K562 (cell line): ENCODE measurements around the gene LST1. TPM values are rescaled to one million over a fixed set of nuclear protein-coding genes. Genes with fewer than 3 reads are reported as not detected.
A peak's percentile ranks its signal among the peaks of the same experiment; 100 is the strongest.

Experiments
- ERF ChIP-seq: fragments of 450-650 bp; formaldehyde crosslinking; IDR thresholded peaks from 2 replicates; pipeline ENCODE4 v1.4.0; 2020; ENCODE audit warnings: mild to moderate bottlenecking, mixed read lengths
- KLF1 ChIP-seq: fragments of 450-650 bp; IDR thresholded peaks from 2 replicates; pipeline ENCODE4 v1.6.1; 2016; ENCODE audit warnings: missing genetic modification characterization, missing compliant biosample characterization
- KLF13 ChIP-seq: fragments of 450-650 bp; IDR thresholded peaks from 2 replicates; pipeline ENCODE4 v1.6.1; 2016; ENCODE audit warnings: missing genetic modification characterization, low read depth, mild to moderate bottlenecking, missing compliant biosample characterization, moderate library complexity, borderline replicate concordance
- MTF1 ChIP-seq: fragments of 250-450 bp; sonication (Bioruptor Pico); IDR thresholded peaks from 2 replicates; pipeline ENCODE4 v1.9.0; 2021; ENCODE audit warnings: moderate library complexity, mild to moderate bottlenecking, inconsistent platforms, borderline replicate concordance
- NRF1 ChIP-seq, 2 experiments: fragments of 450-650 bp; IDR thresholded peaks in 1 of 2; conservative IDR thresholded peaks in 1 of 2; 2 replicates each; pipeline ENCODE4 v1.6.1; 2014; ENCODE audit warnings: mild to moderate bottlenecking in 2 of 2
- RBBP5 ChIP-seq: fragments of 200-600 bp; sonication (generic); IDR thresholded peaks from 2 replicates; pipeline ENCODE4 v1.6.1; 2012; ENCODE audit warnings: borderline replicate concordance, mild to moderate bottlenecking, low read length, control low read depth, inconsistent platforms; ENCODE audit not compliant: insufficient read depth, poor library complexity, severe bottlenecking
- SMAD1 ChIP-seq: fragments of 150-350 bp; IDR thresholded peaks from 2 replicates; pipeline ENCODE4 v1.6.1; 2014; ENCODE audit warnings: low read length, low read depth; ENCODE audit not compliant: partially characterized antibody
- XRCC3 ChIP-seq: fragments of 450-650 bp; IDR thresholded peaks from 2 replicates; pipeline ENCODE4 v1.6.1; 2017; ENCODE audit warnings: mild to moderate bottlenecking, moderate library complexity
- ZNF639 ChIP-seq, 2 experiments: fragments of 200-800 bp in 1 of 2; sonication (Bioruptor generic) in 1 of 2; sonication (generic) in 1 of 2; formaldehyde crosslinking in 1 of 2; IDR thresholded peaks in 1 of 2; conservative IDR thresholded peaks in 1 of 2; 2 replicates each; pipeline versions ENCODE4 v1.5.0 to v1.6.1; 2016 to 2020; ENCODE audit warnings: missing compliant biosample characterization in 1 of 2, missing genetic modification characterization in 1 of 2, missing genetic modification reagents in 1 of 2
- ZZZ3 ChIP-seq: fragments of 450-650 bp; IDR thresholded peaks from 2 replicates; pipeline ENCODE4 v1.6.1; 2016; ENCODE audit warnings: antibody characterized with exemption, mild to moderate bottlenecking, moderate library complexity
- polyA plus RNA-seq, 8 experiments: library from polyadenylated mRNA; depleted of rRNA in 4 of 8; stranded (reverse) in 5 of 8; unstranded in 3 of 8; fragments of >200 nt; fragmentation: Nextera tagmentation in 2 of 8; fragmentation: Illumina TruSeq in 1 of 8; extraction: Ambion mirVana in 2 of 8; extraction: Trizol in 1 of 8; gene quantifications; 2 replicates each; pipeline versions ENCODE4 v1.2.1 to v1.2.3, GENCODE V29; 2011 to 2014; ENCODE audit warnings: inconsistent platforms in 1 of 8, missing spikeins in 1 of 8
- total RNA-seq, 7 experiments: library from RNA; depleted of rRNA in 6 of 7; stranded (reverse); fragments of >200 nt in 6 of 7; fragmentation: Illumina TruSeq in 2 of 7; extraction: Trizol in 2 of 7; gene quantifications; 2 replicates each; pipeline versions ENCODE4 v1.2.1 to v1.2.3, GENCODE V29; 2011 to 2021; ENCODE audit warnings: low replicate concordance in 1 of 7
- TF ChIP-seq, protein P1 (sequence below): IDR thresholded peaks from 2 replicates; pipeline ENCODE4 v1.6.1; 2011; ENCODE audit not compliant: insufficient read length; ENCODE audit errors: extremely low read depth
- TF ChIP-seq, protein P2 (sequence below), 2 experiments: fragments of 450-650 bp in 1 of 2; sonication (generic) in 1 of 2; formaldehyde crosslinking in 1 of 2; IDR thresholded peaks; 2 replicates each; pipeline versions ENCODE4 v1.7.1 to v1.9.0; 2016 to 2022; ENCODE audit warnings: inconsistent platforms in 1 of 2, mild to moderate bottlenecking in 1 of 2, missing genetic modification reagents in 1 of 2
- TF ChIP-seq, protein P3 (sequence below): sonication (generic); formaldehyde crosslinking; IDR thresholded peaks from 2 replicates; pipeline ENCODE4 v1.8.0; 2022; ENCODE audit warnings: missing genetic modification reagents, mild to moderate bottlenecking, moderate library complexity, borderline replicate concordance

The LST1 gene
- total and polyA plus RNA-seq, 9 of the 15 experiments (the other 6 are each of a cell fraction or from before 2014, with no cell fraction given), result 0.82 to 7.8 (median 1.7) TPM

DNA sequence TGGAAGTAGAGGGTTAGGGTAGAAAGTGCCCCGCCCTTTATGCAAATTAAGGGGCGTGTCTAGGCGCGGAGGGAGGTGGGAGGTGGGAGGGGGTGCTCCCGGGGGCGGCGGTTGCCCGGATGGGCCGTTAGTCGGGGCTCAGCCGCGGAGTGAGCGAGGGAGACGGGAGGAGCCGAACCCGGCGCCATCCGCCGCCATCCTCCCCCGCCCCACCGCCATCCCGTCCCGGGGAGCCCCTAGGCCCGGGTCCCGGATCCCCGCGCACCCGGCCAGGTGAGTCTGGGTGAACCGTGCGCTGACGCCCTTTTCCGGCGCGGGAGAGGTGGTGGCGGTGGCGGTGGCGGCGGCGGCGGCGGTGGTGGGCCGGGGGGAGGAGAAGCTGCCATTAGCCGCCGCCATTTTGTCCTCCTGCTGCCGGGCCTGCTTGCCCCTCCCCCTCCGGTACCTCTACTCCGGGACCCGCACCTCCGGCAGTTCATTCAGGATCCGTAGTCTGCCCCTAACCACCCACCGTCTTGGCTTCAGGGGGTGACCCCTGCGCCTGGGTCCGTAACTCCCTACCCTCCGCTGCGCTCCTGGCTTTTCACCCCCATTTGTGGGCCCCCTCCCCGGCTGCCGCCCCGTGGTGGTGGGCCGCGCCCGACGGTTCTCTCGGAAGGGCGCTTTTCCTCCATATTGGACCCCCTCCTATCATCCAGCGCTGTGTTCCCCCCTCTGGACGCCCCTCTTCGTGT, 34.7 kb downstream of the LST1 start, which contains the start of gene PRRC2A (continued):
- peak in 1 of 2 experiments; percentile 100; a peak in 2 of 4 replicates for TF ChIP-seq ZNF639 (CRISPR knock-in tag; conservative IDR thresholded peaks at IDR 0.05 in 1 of 2, IDR thresholded peaks at IDR 0.05 in 1 of 2)
- no peak; a peak in 3 of 4 replicates for TF ChIP-seq NRF1 (conservative IDR thresholded peaks at IDR 0.05 in 1 of 2, IDR thresholded peaks at IDR 0.05 in 1 of 2)
- TF ChIP-seq, protein P1, sequence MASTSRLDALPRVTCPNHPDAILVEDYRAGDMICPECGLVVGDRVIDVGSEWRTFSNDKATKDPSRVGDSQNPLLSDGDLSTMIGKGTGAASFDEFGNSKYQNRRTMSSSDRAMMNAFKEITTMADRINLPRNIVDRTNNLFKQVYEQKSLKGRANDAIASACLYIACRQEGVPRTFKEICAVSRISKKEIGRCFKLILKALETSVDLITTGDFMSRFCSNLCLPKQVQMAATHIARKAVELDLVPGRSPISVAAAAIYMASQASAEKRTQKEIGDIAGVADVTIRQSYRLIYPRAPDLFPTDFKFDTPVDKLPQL, result no peak
- TF ChIP-seq KLF13 (tag), result peak; percentile 48
- peak; percentile 47 for TF ChIP-seq SMAD1
- TF ChIP-seq, protein P2, sequence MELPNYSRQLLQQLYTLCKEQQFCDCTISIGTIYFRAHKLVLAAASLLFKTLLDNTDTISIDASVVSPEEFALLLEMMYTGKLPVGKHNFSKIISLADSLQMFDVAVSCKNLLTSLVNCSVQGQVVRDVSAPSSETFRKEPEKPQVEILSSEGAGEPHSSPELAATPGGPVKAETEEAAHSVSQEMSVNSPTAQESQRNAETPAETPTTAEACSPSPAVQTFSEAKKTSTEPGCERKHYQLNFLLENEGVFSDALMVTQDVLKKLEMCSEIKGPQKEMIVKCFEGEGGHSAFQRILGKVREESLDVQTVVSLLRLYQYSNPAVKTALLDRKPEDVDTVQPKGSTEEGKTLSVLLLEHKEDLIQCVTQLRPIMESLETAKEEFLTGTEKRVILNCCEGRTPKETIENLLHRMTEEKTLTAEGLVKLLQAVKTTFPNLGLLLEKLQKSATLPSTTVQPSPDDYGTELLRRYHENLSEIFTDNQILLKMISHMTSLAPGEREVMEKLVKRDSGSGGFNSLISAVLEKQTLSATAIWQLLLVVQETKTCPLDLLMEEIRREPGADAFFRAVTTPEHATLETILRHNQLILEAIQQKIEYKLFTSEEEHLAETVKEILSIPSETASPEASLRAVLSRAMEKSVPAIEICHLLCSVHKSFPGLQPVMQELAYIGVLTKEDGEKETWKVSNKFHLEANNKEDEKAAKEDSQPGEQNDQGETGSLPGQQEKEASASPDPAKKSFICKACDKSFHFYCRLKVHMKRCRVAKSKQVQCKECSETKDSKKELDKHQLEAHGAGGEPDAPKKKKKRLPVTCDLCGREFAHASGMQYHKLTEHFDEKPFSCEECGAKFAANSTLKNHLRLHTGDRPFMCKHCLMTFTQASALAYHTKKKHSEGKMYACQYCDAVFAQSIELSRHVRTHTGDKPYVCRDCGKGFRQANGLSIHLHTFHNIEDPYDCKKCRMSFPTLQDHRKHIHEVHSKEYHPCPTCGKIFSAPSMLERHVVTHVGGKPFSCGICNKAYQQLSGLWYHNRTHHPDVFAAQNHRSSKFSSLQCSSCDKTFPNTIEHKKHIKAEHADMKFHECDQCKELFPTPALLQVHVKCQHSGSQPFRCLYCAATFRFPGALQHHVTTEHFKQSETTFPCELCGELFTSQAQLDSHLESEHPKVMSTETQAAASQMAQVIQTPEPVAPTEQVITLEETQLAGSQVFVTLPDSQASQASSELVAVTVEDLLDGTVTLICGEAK (IDR thresholded peaks at IDR 0.05), result no peak
- TF ChIP-seq, protein P2 (CRISPR knock-in tag; IDR thresholded peaks at IDR 0.05), result no peak
- TF ChIP-seq ERF (CRISPR knock-in tag), result 0 out of 2 replicates have a peak, but pooled peaks have one; percentile 33
- 0 out of 2 replicates have a peak, but pooled peaks have one; percentile 14 for TF ChIP-seq MTF1 (CRISPR knock-in tag)
- TF ChIP-seq, protein P3, sequence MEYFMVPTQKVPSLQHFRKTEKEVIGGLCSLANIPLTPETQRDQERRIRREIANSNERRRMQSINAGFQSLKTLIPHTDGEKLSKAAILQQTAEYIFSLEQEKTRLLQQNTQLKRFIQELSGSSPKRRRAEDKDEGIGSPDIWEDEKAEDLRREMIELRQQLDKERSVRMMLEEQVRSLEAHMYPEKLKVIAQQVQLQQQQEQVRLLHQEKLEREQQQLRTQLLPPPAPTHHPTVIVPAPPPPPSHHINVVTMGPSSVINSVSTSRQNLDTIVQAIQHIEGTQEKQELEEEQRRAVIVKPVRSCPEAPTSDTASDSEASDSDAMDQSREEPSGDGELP (CRISPR knock-in tag), result peak; percentile 53; the same call in 1 of the 2 replicates
- TF ChIP-seq RBBP5, result peak; percentile 95
- TF ChIP-seq XRCC3, result no peak
- TF ChIP-seq ZZZ3, result peak; percentile 98
- no peak for TF ChIP-seq KLF1 (tag)
